Karpas-422 (cell line): ENCODE data around the gene DGKB. TPM values are rescaled to one million over a fixed set of nuclear protein-coding genes. Genes with fewer than 3 reads are reported as not detected.

Experiments used
- DNase-seq: peaks from one replicate; pipeline ENCODE4 v3.0.0-alpha.2; 2015
- H2AFZ ChIP-seq: fragments of 200-600 bp; sonication (generic); 2 replicates; pipeline ENCODE4 v1.6.1; 2014; ENCODE audit warnings: antibody characterized with exemption, low read length, mixed read lengths
- H3K27ac ChIP-seq: fragments of 200-600 bp; sonication (generic); 2 replicates; pipeline ENCODE4 v1.5.1; 2014; ENCODE audit warnings: mild to moderate bottlenecking, low read length, moderate library complexity
- H3K27me3 ChIP-seq: fragments of 200-600 bp; sonication (generic); 2 replicates; pipeline ENCODE4 v1.6.1; 2014; ENCODE audit warnings: low read length, mixed read lengths
- H3K36me3 ChIP-seq: fragments of 200-600 bp; sonication (generic); 2 replicates; pipeline ENCODE4 v1.6.1; 2014; ENCODE audit warnings: low read length, mixed read lengths; ENCODE audit not compliant: insufficient read depth
- H3K4me1 ChIP-seq: fragments of 200-600 bp; sonication (generic); 2 replicates; pipeline ENCODE4 v1.6.1; 2014; ENCODE audit warnings: mild to moderate bottlenecking, low read length, mixed read lengths
- H3K4me2 ChIP-seq: fragments of 200-600 bp; sonication (generic); 2 replicates; pipeline ENCODE4 v1.6.1; 2014; ENCODE audit warnings: low read length, low read depth, mild to moderate bottlenecking; ENCODE audit not compliant: poor library complexity, severe bottlenecking
- H3K4me3 ChIP-seq: fragments of 200-600 bp; sonication (generic); 2 replicates; pipeline ENCODE4 v1.5.1; 2014; ENCODE audit warnings: mild to moderate bottlenecking, antibody characterized with exemption, low read length, mixed read lengths
- H3K79me2 ChIP-seq: fragments of 200-600 bp; sonication (generic); 2 replicates; pipeline ENCODE4 v1.6.1; 2014; ENCODE audit warnings: mild to moderate bottlenecking, low read length, mixed read lengths
- H3K9ac ChIP-seq: fragments of 200-600 bp; sonication (generic); 2 replicates; pipeline ENCODE4 v1.6.0; 2014; ENCODE audit warnings: low read length
- H3K9me2 ChIP-seq: fragments of 200-600 bp; sonication (generic), shearing (Covaris generic); replicated peaks from 2 replicates; pipeline ENCODE4 v1.6.0; 2014; ENCODE audit warnings: mild to moderate bottlenecking, low read length, moderate library complexity; ENCODE audit not compliant: insufficient read depth
- H3K9me3 ChIP-seq: fragments of 300-700, 200-600 bp; sonication (generic); 2 replicates; pipeline ENCODE4 v1.6.1; 2014; ENCODE audit warnings: low read length, mixed read lengths
- H4K20me1 ChIP-seq: fragments of 200-600 bp; sonication (generic); 2 replicates; pipeline ENCODE4 v1.6.1; 2014; ENCODE audit warnings: mild to moderate bottlenecking, antibody characterized with exemption, low read length, low read depth; ENCODE audit not compliant: insufficient read depth
- total RNA-seq: library from RNA; depleted of rRNA; stranded (reverse); fragments of >200 nt; shearing (Covaris generic); gene quantifications from 2 replicates; pipeline ENCODE4 v1.2.3, GENCODE V29; 2014; ENCODE audit warnings: low replicate concordance

The DGKB gene
- total RNA-seq, 1 experiment from 2014 or later, result not detected

DNA sequence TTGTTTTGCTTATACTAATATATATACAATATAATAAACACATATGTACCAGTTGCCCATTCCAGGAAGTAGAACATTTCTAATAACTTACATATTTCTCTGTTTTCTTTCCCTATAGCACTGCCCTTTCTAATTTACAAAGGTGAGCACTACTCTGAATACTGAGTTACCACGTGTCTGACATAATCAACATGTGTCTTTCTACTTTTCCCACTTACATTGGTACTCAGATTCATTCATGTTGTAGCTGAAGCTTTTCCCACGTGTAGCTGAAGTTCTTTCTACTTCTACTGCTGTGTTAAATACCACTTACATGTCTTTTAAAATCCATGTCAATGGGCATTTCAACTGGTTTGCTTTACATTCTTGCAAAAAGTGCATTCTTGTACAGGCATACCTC is 317.3 kb downstream of the DGKB start:
- H3K4me1 ChIP-seq, result no peaks in the 10 kb centered on the region
- H3K9me3 ChIP-seq, result peaks cover 3% of the 10 kb centered on the region; the same call in 1 of the 2 replicates
- H3K4me2 ChIP-seq, result no peak overlapping the region
- no peak overlapping the region for H3K9ac ChIP-seq
- no peaks in the 10 kb centered on the region for H3K79me2 ChIP-seq
- H3K27me3 ChIP-seq, result no peaks in the 10 kb centered on the region
- H3K27ac ChIP-seq, result no peak overlapping the region
- no peaks in the 10 kb centered on the region for H3K9me2 ChIP-seq
- H3K4me3 ChIP-seq, result no peak overlapping the region
- no peaks in the 10 kb centered on the region for H4K20me1 ChIP-seq
- DNase-seq, result no peak
- no peaks in the 10 kb centered on the region for H3K36me3 ChIP-seq
- no peak overlapping the region for H2AFZ ChIP-seq

DNA sequence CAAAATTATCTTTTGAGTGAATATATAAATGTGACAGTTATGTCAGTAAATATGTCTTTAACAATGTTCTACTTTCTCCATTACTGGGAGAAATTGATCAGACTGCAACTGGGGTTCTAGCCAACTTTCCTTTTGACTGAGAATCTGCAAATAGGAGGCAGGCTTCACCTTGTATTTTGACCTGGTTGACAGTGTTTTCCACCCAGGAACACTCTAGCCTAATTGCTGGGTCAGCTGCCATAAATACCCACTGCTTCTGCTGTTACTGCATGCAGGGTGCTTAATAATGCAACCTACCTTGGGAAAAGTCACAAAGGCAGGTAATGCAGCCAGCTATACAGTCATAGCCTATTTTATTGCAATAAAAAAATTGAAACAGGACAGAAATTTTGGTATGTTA is 319.0 kb downstream of the DGKB start:
- no peaks in the 10 kb centered on the region for H3K4me1 ChIP-seq
- no peaks in the 10 kb centered on the region for H3K9me2 ChIP-seq
- no peak overlapping the region for H3K27ac ChIP-seq
- H2AFZ ChIP-seq, result no peak overlapping the region
- H3K4me2 ChIP-seq, result no peak overlapping the region
- H3K79me2 ChIP-seq, result no peaks in the 10 kb centered on the region
- no peak overlapping the region for H3K4me3 ChIP-seq
- H3K36me3 ChIP-seq, result no peaks in the 10 kb centered on the region
- no peak overlapping the region for H3K9ac ChIP-seq
- DNase-seq, result no peak
- no peaks in the 10 kb centered on the region for H3K27me3 ChIP-seq
- no peaks in the 10 kb centered on the region for H4K20me1 ChIP-seq
- H3K9me3 ChIP-seq, result peaks cover 3% of the 10 kb centered on the region; the same call in 1 of the 2 replicates

DNA sequence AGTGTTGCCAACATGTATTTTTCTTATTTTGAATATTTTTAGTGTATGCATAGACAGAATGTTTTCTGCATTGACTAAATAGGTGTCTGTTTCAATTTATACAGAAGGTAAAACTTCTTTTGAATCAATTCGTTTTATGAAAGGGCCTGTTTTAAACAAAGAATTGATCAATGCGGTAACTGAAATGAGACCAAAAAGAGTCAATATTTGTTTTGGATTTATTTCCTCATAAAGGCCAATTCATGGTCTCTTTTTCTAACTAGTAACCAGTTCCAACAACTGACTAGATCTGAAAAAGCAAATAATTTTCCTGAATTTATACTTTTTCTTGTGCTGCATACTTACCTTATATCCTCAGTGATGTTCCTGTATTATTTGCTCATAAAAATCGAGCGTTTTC is 320.5 kb downstream of the DGKB start:
- Histone ChIP-seq H3K9me2 (no peaks in the 10 kb centered on the region), H3K27ac (no peak overlapping the region), H3K36me3 (no peaks in the 10 kb centered on the region), H3K27me3 (no peaks in the 10 kb centered on the region), H3K79me2 (no peaks in the 10 kb centered on the region), H2AFZ (no peak overlapping the region), H4K20me1 (no peaks in the 10 kb centered on the region), H3K4me1 (no peaks in the 10 kb centered on the region), H3K4me3 (no peak overlapping the region), H3K9ac (no peak overlapping the region), H3K4me2 (no peak overlapping the region), H3K9me3 (peaks cover 3% of the 10 kb centered on the region; the same call in 1 of the 2 replicates)
- no peak for DNase-seq

- H3K36me3 ChIP-seq, result no peaks in the 10 kb centered on the region
- no peak overlapping the region for H3K4me2 ChIP-seq
- H3K9ac ChIP-seq, result no peak overlapping the region
- H3K9me3 ChIP-seq, result no peaks in the 10 kb centered on the region; the same call in 1 of the 2 replicates
- no peaks in the 10 kb centered on the region for H3K4me1 ChIP-seq
- H4K20me1 ChIP-seq, result no peaks in the 10 kb centered on the region
- DNase-seq, result no peak
- no peaks in the 10 kb centered on the region for H3K9me2 ChIP-seq
- H3K27me3 ChIP-seq, result no peaks in the 10 kb centered on the region
- no peak overlapping the region for H3K27ac ChIP-seq
- H3K4me3 ChIP-seq, result no peak overlapping the region
- H3K79me2 ChIP-seq, result no peaks in the 10 kb centered on the region
- H2AFZ ChIP-seq, result no peak overlapping the region
Observed at GRCh38 chr7:14579971-14580370, 322.6 kb downstream of the DGKB start.

GRCh38 chr7:14576578-14576977 is 326.0 kb downstream of the DGKB start:
- Histone ChIP-seq H3K9me2 (no peaks in the 10 kb centered on the region), H3K4me1 (no peaks in the 10 kb centered on the region), H4K20me1 (no peaks in the 10 kb centered on the region), H3K4me2 (no peak overlapping the region), H3K79me2 (no peaks in the 10 kb centered on the region), H3K36me3 (no peaks in the 10 kb centered on the region), H3K27me3 (no peaks in the 10 kb centered on the region), H2AFZ (no peak overlapping the region), H3K9ac (no peak overlapping the region), H3K4me3 (no peak overlapping the region), H3K27ac (no peak overlapping the region), H3K9me3 (no peaks in the 10 kb centered on the region)
- no peak for DNase-seq

DNA sequence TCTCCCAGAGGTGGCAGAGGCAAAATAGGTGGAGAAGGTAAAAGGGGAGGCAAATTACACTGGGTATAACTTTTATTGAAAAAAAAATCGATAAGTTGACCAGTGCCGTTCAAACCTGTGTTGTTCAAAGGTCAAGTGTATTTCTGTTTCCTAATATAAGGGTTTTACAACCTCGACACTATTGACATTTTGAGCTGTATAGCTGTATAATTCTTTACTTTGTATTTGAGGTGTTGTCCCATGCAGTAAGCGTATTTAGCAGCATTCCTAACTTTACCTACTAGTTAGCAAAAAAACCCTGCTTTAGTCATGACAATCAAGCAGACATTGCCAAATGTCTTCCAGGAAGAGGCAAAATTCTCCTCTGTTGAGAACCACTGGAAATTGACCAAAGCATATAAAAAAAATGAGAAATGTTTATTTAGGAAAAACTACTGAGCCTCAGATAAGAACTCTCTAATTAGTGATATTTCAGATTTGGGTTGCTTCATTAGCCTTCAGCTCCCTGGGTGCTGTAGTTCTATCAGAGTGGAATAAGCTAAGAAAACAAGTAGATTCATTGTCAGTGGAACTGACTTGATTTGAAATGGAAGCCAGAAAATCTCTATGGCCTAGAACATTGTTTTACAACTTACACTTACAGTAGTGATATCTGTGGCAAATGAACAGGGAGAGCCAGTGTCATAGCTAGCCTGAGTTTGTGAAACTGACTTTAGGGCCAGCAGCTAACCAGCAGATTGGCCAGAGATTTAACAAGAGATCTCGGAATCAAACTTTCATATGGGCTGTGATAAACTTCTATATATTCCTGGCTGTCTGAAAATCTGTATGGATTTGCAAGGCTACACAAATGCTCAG is 331.6 kb downstream of the DGKB start:
- Histone ChIP-seq H3K79me2 (no peaks in the 10 kb centered on the region), H4K20me1 (no peaks in the 10 kb centered on the region), H3K9ac (no peak overlapping the region), H2AFZ (no peak overlapping the region), H3K4me1 (no peaks in the 10 kb centered on the region), H3K36me3 (no peaks in the 10 kb centered on the region), H3K9me3 (no peaks in the 10 kb centered on the region), H3K4me3 (no peak overlapping the region), H3K9me2 (no peaks in the 10 kb centered on the region), H3K27me3 (no peaks in the 10 kb centered on the region), H3K27ac (no peak overlapping the region), H3K4me2 (no peak overlapping the region)
- DNase-seq, result no peak

DNA sequence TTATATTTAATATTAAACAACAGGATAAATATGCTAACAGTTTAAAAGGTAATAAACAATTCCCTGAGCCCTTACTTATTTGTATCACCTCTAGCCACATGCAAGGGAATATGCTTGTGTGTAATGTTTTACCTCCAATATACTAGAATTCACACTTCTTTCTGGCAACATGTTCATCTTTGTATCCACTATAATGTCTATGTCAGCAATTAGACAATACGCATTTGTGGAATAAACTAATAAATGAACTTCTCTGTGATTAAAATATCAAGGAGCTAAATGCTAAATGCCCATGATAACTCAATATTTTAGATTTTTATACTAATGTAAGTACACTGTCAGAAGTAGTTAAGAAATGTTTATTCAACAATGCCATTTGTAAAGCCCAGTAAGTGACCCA is 350.5 kb downstream of the DGKB start:
- Histone ChIP-seq H2AFZ (no peak overlapping the region), H3K27me3 (no peaks in the 10 kb centered on the region), H3K9me2 (no peaks in the 10 kb centered on the region), H3K4me2 (no peak overlapping the region), H4K20me1 (no peaks in the 10 kb centered on the region), H3K27ac (no peak overlapping the region), H3K9ac (no peak overlapping the region), H3K4me3 (no peak overlapping the region), H3K36me3 (no peaks in the 10 kb centered on the region), H3K79me2 (no peaks in the 10 kb centered on the region), H3K4me1 (no peaks in the 10 kb centered on the region), H3K9me3 (no peaks in the 10 kb centered on the region)
- DNase-seq, result no peak

- Histone ChIP-seq H3K79me2 (no peaks in the 10 kb centered on the region), H3K4me1 (no peaks in the 10 kb centered on the region), H3K4me2 (no peak overlapping the region), H3K36me3 (no peaks in the 10 kb centered on the region), H3K9me2 (no peaks in the 10 kb centered on the region), H2AFZ (no peak overlapping the region), H3K9me3 (no peaks in the 10 kb centered on the region), H4K20me1 (no peaks in the 10 kb centered on the region), H3K9ac (no peak overlapping the region), H3K4me3 (no peak overlapping the region), H3K27me3 (no peaks in the 10 kb centered on the region), H3K27ac (no peak overlapping the region)
- no peak for DNase-seq
Observed at GRCh38 chr7:14551310-14551709, 351.2 kb downstream of the DGKB start.
